K562 (cell line): ENCODE results near the gene AMZ1. TPM values are rescaled to one million over a fixed set of nuclear protein-coding genes. Genes with fewer than 3 reads are reported as not detected.

Experiments used
- ATAC-seq: fragments of 200-7000 bp; cut with Tn5 transposase; 3 replicates; pipeline ENCODE4 v1.9.1; 2020; ENCODE audit warnings: moderate library complexity
- BruUV-seq: library from RNA; stranded (reverse); fragments of 400-500 nt; replicated peaks from 2 replicates; lab custom pipeline; 2021; lab: Mats Ljungman, UMichigan
- CTCF ChIA-PET: fragments of 300-600 bp; formaldehyde crosslinking; extraction: SDS; loops from one replicate; lab custom pipeline; 2021; ENCODE audit warnings: low intra/inter-chr PET ratio; lab: Yijun Ruan, JAX
- POLR2A ChIA-PET: fragments of 300-600, 350-650 bp; sonication (Branson Sonifier 250); formaldehyde crosslinking; extraction: SDS; loops from one replicate; lab custom pipeline; 2021; ENCODE audit warnings: antibody characterized with exemption, inconsistent platforms; lab: Yijun Ruan, JAX
- DNase-seq, 4 experiments: peaks; one replicate each; pipeline versions ENCODE4 v3.0.0 to v3.0.0-alpha.2; 2011 to 2018; ENCODE audit warnings: low spot score in 3 of 4, mixed read lengths in 3 of 4; ENCODE audit errors: extremely low read depth in 1 of 4
- FAIRE-seq: peaks from 2 replicates; lab custom pipeline; 2011; peaks lifted over from hg19 to GRCh38; lab: Jason Lieb, UNC
- H2AFZ ChIP-seq: 2 replicates; pipeline ENCODE4 v1.6.0; 2011; ENCODE audit warnings: low read depth, low read length, control low read depth, inconsistent platforms
- H3K27ac ChIP-seq: fragments of 200-600 bp; 3 replicates; pipeline ENCODE4 v1.8.0; 2011; ENCODE audit warnings: low read depth, mild to moderate bottlenecking, control low read depth, inconsistent platforms, low read length, moderate library complexity, mixed read lengths; ENCODE audit errors: extremely low read depth
- H3K27me3 ChIP-seq, 2 experiments: fragments of 300-600 bp in 1 of 2; 2 replicates in 1 of 2; 3 replicates in 1 of 2; pipeline versions ENCODE4 v1.6.0 to v1.8.0; 2011; ENCODE audit warnings: inconsistent platforms in 2 of 2, low read length in 2 of 2, mild to moderate bottlenecking in 1 of 2, mixed read lengths in 1 of 2, moderate library complexity in 1 of 2; ENCODE audit not compliant: control insufficient read depth in 2 of 2, insufficient read depth in 2 of 2
- H3K36me3 ChIP-seq: fragments of 300-600 bp; 3 replicates; pipeline ENCODE4 v1.8.0; 2011; ENCODE audit warnings: mild to moderate bottlenecking, low read length, inconsistent platforms; ENCODE audit not compliant: control insufficient read depth, insufficient read depth
- H3K4me1 ChIP-seq, 2 experiments: fragments of 200-600 bp in 1 of 2; replicated peaks in 1 of 2; 2 replicates in 1 of 2; 3 replicates in 1 of 2; pipeline versions ENCODE4 v1.5.1 to v1.8.0; 2011; ENCODE audit warnings: inconsistent platforms in 2 of 2, low read length in 2 of 2, mild to moderate bottlenecking in 1 of 2, mixed read lengths in 1 of 2, moderate library complexity in 1 of 2; ENCODE audit not compliant: control insufficient read depth in 2 of 2, insufficient read depth in 2 of 2
- H3K4me2 ChIP-seq: 2 replicates; pipeline ENCODE4 v1.6.1; 2011; ENCODE audit warnings: low read length, control low read depth, inconsistent platforms, mixed read lengths; ENCODE audit not compliant: insufficient read depth
- H3K4me3 ChIP-seq: fragments of 200-600 bp; sonication (generic), shearing (Covaris generic); 2 replicates; pipeline ENCODE4 v1.5.1; 2016; ENCODE audit warnings: control low read depth, inconsistent platforms
- H3K79me2 ChIP-seq: fragments of 200-600 bp; 3 replicates; pipeline ENCODE4 v1.8.0; 2011; ENCODE audit warnings: low read length, inconsistent platforms; ENCODE audit not compliant: control insufficient read depth, insufficient read depth
- H3K9ac ChIP-seq, 2 experiments: 2 replicates each; pipeline versions ENCODE4 v1.6.0 to v1.6.1; 2011; ENCODE audit warnings: low read depth in 2 of 2, low read length in 2 of 2, control low read depth in 1 of 2, inconsistent platforms in 1 of 2, mild to moderate bottlenecking in 1 of 2, mixed read lengths in 1 of 2; ENCODE audit not compliant: insufficient read depth in 1 of 2
- H3K9me1 ChIP-seq: one replicate; pipeline ENCODE4 v1.6.0; 2011; ENCODE audit warnings: inconsistent platforms, mild to moderate bottlenecking, low read length, moderate library complexity; ENCODE audit not compliant: control insufficient read depth, insufficient read depth
- H3K9me3 ChIP-seq: replicated peaks from 2 replicates; pipeline ENCODE4 v1.5.1; 2011; ENCODE audit warnings: low read depth, low read length, inconsistent platforms; ENCODE audit not compliant: control insufficient read depth, insufficient read depth
- H4K20me1 ChIP-seq: replicated peaks from 2 replicates; pipeline ENCODE4 v1.6.1; 2011; ENCODE audit warnings: low read length, inconsistent platforms, mixed read lengths; ENCODE audit not compliant: control insufficient read depth, insufficient read depth
- BDP1 ChIP-seq: IDR thresholded peaks from 3 replicates; pipeline ENCODE4 v1.6.1; 2011; ENCODE audit not compliant: insufficient read length, insufficient read depth
- BRCA1 ChIP-seq, 2 experiments: fragments of 450-650 bp in 1 of 2; sonication (generic) in 1 of 2; formaldehyde crosslinking in 1 of 2; IDR thresholded peaks; 2 replicates each; pipeline versions ENCODE4 v1.5.0 to v1.6.1; 2017 to 2020; ENCODE audit warnings: mild to moderate bottlenecking in 1 of 2, missing genetic modification reagents in 1 of 2
- CBFA2T2 ChIP-seq: fragments of 450-650 bp; conservative IDR thresholded peaks from 2 replicates; pipeline ENCODE4 v1.6.1; 2017; ENCODE audit warnings: mild to moderate bottlenecking
- DPF2 ChIP-seq: fragments of 450-650 bp; IDR thresholded peaks from 2 replicates; pipeline ENCODE4 v1.6.1; 2016
- EZH2 ChIP-seq: IDR thresholded peaks from 2 replicates; pipeline ENCODE4 v1.6.1; 2012; ENCODE audit warnings: low read depth, mild to moderate bottlenecking, inconsistent platforms, low read length, borderline replicate concordance
- GATA2 ChIP-seq: sonication (generic); formaldehyde crosslinking; IDR thresholded peaks from 2 replicates; pipeline ENCODE4 v1.4.0; 2020; ENCODE audit warnings: mild to moderate bottlenecking, missing genetic modification reagents
- HDAC3 ChIP-seq: fragments of 450-650 bp; IDR thresholded peaks from 2 replicates; pipeline ENCODE4 v1.6.1; 2018; ENCODE audit warnings: borderline replicate concordance, mild to moderate bottlenecking, moderate library complexity; ENCODE audit not compliant: partially characterized antibody
- HNRNPL ChIP-seq: fragments of 200-400 bp; formaldehyde crosslinking; IDR thresholded peaks from 2 replicates; pipeline ENCODE4 v1.6.1; 2017; ENCODE audit warnings: low read depth, mild to moderate bottlenecking, low read length
- KHSRP ChIP-seq: fragments of 450-650 bp; IDR thresholded peaks from 2 replicates; pipeline ENCODE4 v1.6.1; 2017
- NCOA6 ChIP-seq: fragments of 450-650 bp; IDR thresholded peaks from 2 replicates; pipeline ENCODE4 v1.6.1; 2017; ENCODE audit warnings: mild to moderate bottlenecking
- NCOR1 ChIP-seq: fragments of 450-650 bp; IDR thresholded peaks from 2 replicates; pipeline ENCODE4 v1.6.1; 2016; ENCODE audit warnings: mild to moderate bottlenecking, moderate library complexity
- NFYB ChIP-seq: IDR thresholded peaks from 2 replicates; pipeline ENCODE4 v1.6.1; 2011; ENCODE audit warnings: mild to moderate bottlenecking, moderate library complexity; ENCODE audit not compliant: insufficient read length; ENCODE audit errors: extremely low read depth
- TAF7 ChIP-seq: fragments of 450-650 bp; IDR thresholded peaks from 2 replicates; pipeline ENCODE4 v1.6.1; 2016; ENCODE audit warnings: missing genetic modification characterization, missing compliant biosample characterization
- TEAD1 ChIP-seq, 2 experiments: fragments of 450-650 bp in 1 of 2; sonication (generic) in 1 of 2; formaldehyde crosslinking; IDR thresholded peaks; 2 replicates each; pipeline versions ENCODE4 v1.4.0 to v1.8.0; 2020 to 2022; ENCODE audit warnings: mild to moderate bottlenecking in 2 of 2, missing genetic modification reagents in 1 of 2
- ZNF274 ChIP-seq: IDR thresholded peaks from 2 replicates; pipeline ENCODE4 v1.6.1; 2011; ENCODE audit warnings: low read depth, mild to moderate bottlenecking, low read length, moderate library complexity, borderline replicate concordance
- ZNF780A ChIP-seq: fragments of 250-450 bp; sonication (Bioruptor Pico); IDR thresholded peaks from 2 replicates; pipeline ENCODE4 v1.5.0; 2021; ENCODE audit warnings: mild to moderate bottlenecking
- ZNF830 ChIP-seq: fragments of 250-450 bp; sonication (Bioruptor Pico); IDR thresholded peaks from 2 replicates; pipeline ENCODE4 v1.5.0; 2021; ENCODE audit warnings: mild to moderate bottlenecking
- WGBS: fragments of 100-300 bp; shearing (Covaris generic); methylation state at CpG from one replicate; pipeline ENCODE4 v1.1.6; 2016; ENCODE audit warnings: low coverage, mixed read lengths; ENCODE audit not compliant: insufficient coverage; ENCODE audit errors: missing lambda C conversion rate; 5-methylcytosine and 5-hydroxymethylcytosine counted together
- in situ Hi-C: fragments of 300-500 bp; cut with MboI; formaldehyde crosslinking; loops from 4 replicates; pipeline ENCODE4 v1.15.0; 2018; ENCODE audit warnings: inconsistent platforms, mixed read lengths
- intact Hi-C: fragments of 100-400 bp; cut with micrococcal nuclease; formaldehyde crosslinking; loops from 2 replicates; pipeline ENCODE4 v1.14.2; 2022
- polyA plus RNA-seq, 8 experiments: library from polyadenylated mRNA; depleted of rRNA in 4 of 8; stranded (reverse) in 5 of 8; unstranded in 3 of 8; fragments of >200 nt; fragmentation: Nextera tagmentation in 2 of 8; fragmentation: Illumina TruSeq in 1 of 8; extraction: Ambion mirVana in 2 of 8; extraction: Trizol in 1 of 8; gene quantifications; 2 replicates each; pipeline versions ENCODE4 v1.2.1 to v1.2.3, GENCODE V29; 2011 to 2014; ENCODE audit warnings: inconsistent platforms in 1 of 8, missing spikeins in 1 of 8
- total RNA-seq, 7 experiments: library from RNA; depleted of rRNA in 6 of 7; stranded (reverse); fragments of >200 nt in 6 of 7; fragmentation: Illumina TruSeq in 2 of 7; extraction: Trizol in 2 of 7; gene quantifications; 2 replicates each; pipeline versions ENCODE4 v1.2.1 to v1.2.3, GENCODE V29; 2011 to 2021; ENCODE audit warnings: low replicate concordance in 1 of 7
- TF ChIP-seq, protein P1 (sequence below): fragments of 250-450 bp; sonication (Bioruptor Pico); IDR thresholded peaks from 2 replicates; pipeline ENCODE4 v1.4.0; 2020; ENCODE audit warnings: mild to moderate bottlenecking, moderate library complexity
- TF ChIP-seq, protein P2 (sequence below): fragments of 250-450 bp; sonication (Bioruptor Pico); IDR thresholded peaks from 2 replicates; pipeline ENCODE4 v1.8.0; 2021; ENCODE audit warnings: moderate library complexity, mild to moderate bottlenecking, inconsistent platforms
- TF ChIP-seq, protein P3 (sequence below): fragments of 250-450 bp; sonication (Bioruptor Pico); IDR thresholded peaks from 2 replicates; pipeline ENCODE4 v1.8.0; 2021; ENCODE audit warnings: mild to moderate bottlenecking, moderate library complexity

AMZ1 gene
- total and polyA plus RNA-seq, 9 of the 15 experiments (the other 6 are each of a cell fraction or from before 2014, with no cell fraction given), result not detected

DNA sequence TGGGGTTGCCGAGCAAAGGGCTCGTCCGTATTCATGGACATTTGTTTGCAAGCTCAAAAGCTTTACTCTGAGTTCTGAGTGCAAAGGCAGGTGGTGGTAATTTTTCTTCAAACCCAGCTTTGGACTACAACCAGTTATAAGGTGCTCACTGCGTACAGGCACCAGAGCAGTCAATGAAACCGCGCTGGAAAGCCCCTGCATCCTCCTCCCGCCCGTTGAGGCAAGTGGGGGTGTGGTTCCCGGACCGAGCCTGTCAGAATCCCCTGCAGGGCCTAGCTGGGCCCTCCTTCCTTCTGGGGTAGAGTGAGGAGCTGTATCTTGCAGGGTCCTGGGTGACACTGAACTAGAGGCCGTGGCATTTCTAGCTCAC is 22.3 kb downstream of the AMZ1 start:
- Histone ChIP-seq H3K9me1 (no peaks in the 10 kb centered on the region), H3K4me1 (peaks cover under 1 to 46% of the 10 kb centered on the region in 2 experiments), H3K4me3 (no peak overlapping the region), H3K79me2 (no peaks in the 10 kb centered on the region), H3K36me3 (no peaks in the 10 kb centered on the region), H4K20me1 (0 out of 2 replicates have a peak, but pooled peaks cover 3% of the 10 kb centered on the region), H3K27ac (no peak overlapping the region), H3K9me3 (no peaks in the 10 kb centered on the region), H3K9ac (no peak overlapping the region), H3K27me3 (peaks cover 2 to 21% of the 10 kb centered on the region in 2 experiments; a peak in 3 of 5 replicates), H3K4me2 (no peak overlapping the region; the same call in 1 of the 2 replicates), H2AFZ (peak overlapping the region; percentile 70; the same call in 1 of the 2 replicates)
- BruUV-seq, result no TSS peak
- intact Hi-C loops (no loop called here), in situ Hi-C loops (no loop called here)
- ATAC-seq, result no peak
- DNase-seq, result no peak
- TF ChIP-seq GATA2 (CRISPR knock-in tag), result no peak
- TF ChIP-seq ZNF780A, result no peak
- no peak for TF ChIP-seq ZNF274
- TF ChIP-seq TAF7 (tag), result no peak
- TF ChIP-seq, protein P1, sequence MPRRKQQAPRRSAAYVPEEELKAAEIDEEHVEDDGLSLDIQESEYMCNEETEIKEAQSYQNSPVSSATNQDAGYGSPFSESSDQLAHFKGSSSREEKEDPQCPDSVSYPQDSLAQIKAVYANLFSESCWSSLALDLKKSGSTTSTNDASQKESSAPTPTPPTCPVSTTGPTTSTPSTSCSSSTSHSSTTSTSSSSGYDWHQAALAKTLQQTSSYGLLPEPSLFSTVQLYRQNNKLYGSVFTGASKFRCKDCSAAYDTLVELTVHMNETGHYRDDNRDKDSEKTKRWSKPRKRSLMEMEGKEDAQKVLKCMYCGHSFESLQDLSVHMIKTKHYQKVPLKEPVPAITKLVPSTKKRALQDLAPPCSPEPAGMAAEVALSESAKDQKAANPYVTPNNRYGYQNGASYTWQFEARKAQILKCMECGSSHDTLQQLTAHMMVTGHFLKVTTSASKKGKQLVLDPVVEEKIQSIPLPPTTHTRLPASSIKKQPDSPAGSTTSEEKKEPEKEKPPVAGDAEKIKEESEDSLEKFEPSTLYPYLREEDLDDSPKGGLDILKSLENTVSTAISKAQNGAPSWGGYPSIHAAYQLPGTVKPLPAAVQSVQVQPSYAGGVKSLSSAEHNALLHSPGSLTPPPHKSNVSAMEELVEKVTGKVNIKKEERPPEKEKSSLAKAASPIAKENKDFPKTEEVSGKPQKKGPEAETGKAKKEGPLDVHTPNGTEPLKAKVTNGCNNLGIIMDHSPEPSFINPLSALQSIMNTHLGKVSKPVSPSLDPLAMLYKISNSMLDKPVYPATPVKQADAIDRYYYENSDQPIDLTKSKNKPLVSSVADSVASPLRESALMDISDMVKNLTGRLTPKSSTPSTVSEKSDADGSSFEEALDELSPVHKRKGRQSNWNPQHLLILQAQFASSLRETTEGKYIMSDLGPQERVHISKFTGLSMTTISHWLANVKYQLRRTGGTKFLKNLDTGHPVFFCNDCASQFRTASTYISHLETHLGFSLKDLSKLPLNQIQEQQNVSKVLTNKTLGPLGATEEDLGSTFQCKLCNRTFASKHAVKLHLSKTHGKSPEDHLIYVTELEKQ (CRISPR knock-in tag), result no peak
- TF ChIP-seq TEAD1 (CRISPR knock-in tag; IDR thresholded peaks at IDR 0.05), result no peak
- TF ChIP-seq HDAC3, result no peak
- no peak for TF ChIP-seq BRCA1 (IDR thresholded peaks at IDR 0.05)
- no peak for TF ChIP-seq BRCA1 (CRISPR knock-in tag; IDR thresholded peaks at IDR 0.05)
- TF ChIP-seq DPF2, result no peak
- no peak for TF ChIP-seq ZNF830 (CRISPR knock-in tag)
- no peak for TF ChIP-seq HNRNPL
- TF ChIP-seq KHSRP, result no peak
- TF ChIP-seq EZH2, result no peak
- TF ChIP-seq NCOR1, result no peak
- TF ChIP-seq CBFA2T2, result no peak
- TF ChIP-seq, protein P2, sequence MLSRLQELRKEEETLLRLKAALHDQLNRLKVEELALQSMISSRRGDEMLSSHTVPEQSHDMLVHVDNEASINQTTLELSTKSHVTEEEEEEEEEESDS, result no peak
- TF ChIP-seq NCOA6, result no peak
- TF ChIP-seq, protein P3, sequence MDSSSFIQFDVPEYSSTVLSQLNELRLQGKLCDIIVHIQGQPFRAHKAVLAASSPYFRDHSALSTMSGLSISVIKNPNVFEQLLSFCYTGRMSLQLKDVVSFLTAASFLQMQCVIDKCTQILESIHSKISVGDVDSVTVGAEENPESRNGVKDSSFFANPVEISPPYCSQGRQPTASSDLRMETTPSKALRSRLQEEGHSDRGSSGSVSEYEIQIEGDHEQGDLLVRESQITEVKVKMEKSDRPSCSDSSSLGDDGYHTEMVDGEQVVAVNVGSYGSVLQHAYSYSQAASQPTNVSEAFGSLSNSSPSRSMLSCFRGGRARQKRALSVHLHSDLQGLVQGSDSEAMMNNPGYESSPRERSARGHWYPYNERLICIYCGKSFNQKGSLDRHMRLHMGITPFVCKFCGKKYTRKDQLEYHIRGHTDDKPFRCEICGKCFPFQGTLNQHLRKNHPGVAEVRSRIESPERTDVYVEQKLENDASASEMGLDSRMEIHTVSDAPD (CRISPR knock-in tag), result no peak
- no peak for TF ChIP-seq BDP1
- TF ChIP-seq NFYB, result no peak
- no peak for FAIRE-seq
- 53% methylated on average over 11 of the region's 11 CpGs for WGBS
- ChIA-PET CTCF (interaction anchor here (0.6 to 2.1 kb wide), 3 partner anchors 39 to 259 kb away, joined by 3 to 8 read pairs (median 7); no protein-coding TSS in a partner anchor), POLR2A (interaction anchor here (0.7 to 1.6 kb wide), 9 partner anchors 13 to 212 kb away, joined by 3 to 6 read pairs (median 4); no protein-coding TSS in a partner anchor)
